Psoas muscle (tissue), 8 donors: ENCODE data around the gene PIGV. TPM values are rescaled to one million over a fixed set of nuclear protein-coding genes. Genes with fewer than 3 reads are reported as not detected.

Source experiments
- ATAC-seq, 4 donors: fragments of 200-7000 bp; cut with Tn5 transposase; one replicate each; pipeline ENCODE4 v1.9.1; 2020; ENCODE audit warnings: moderate library complexity in 3 of 4, mild to moderate bottlenecking in 2 of 4
- DNase-seq, 2 donors: peaks; one replicate each; pipeline ENCODE4 v3.0.0-alpha.2; 2020
- H3K27ac ChIP-seq: fragments of 200-600 bp; one replicate; pipeline ENCODE4 v1.8.0; 2022
- H3K27me3 ChIP-seq, 3 donors: fragments of 200-600 bp in 1 of 3; one replicate each; pipeline versions ENCODE4 v1.6.1 to v1.8.0; 2013 to 2022; ENCODE audit warnings: low read length in 2 of 3, mild to moderate bottlenecking in 2 of 3, moderate library complexity in 1 of 3; ENCODE audit not compliant: insufficient read depth in 3 of 3
- H3K36me3 ChIP-seq, 2 donors: fragments of 200-600 bp in 1 of 2; one replicate each; pipeline versions ENCODE4 v1.6.1 to v1.8.0; 2013 to 2022; ENCODE audit warnings: low read depth in 1 of 2, mild to moderate bottlenecking in 1 of 2, moderate library complexity in 1 of 2; ENCODE audit not compliant: insufficient read depth in 1 of 2
- H3K4me1 ChIP-seq: fragments of 200-600 bp; one replicate; pipeline ENCODE4 v1.8.0; 2022
- H3K4me3 ChIP-seq: fragments of 200-600 bp; one replicate; pipeline ENCODE4 v1.8.0; 2022; ENCODE audit warnings: mild to moderate bottlenecking
- H3K9me3 ChIP-seq: fragments of 200-600 bp; one replicate; pipeline ENCODE4 v1.8.0; 2022
- CTCF ChIP-seq: fragments of 200-600 bp; IDR thresholded peaks from one replicate; pipeline ENCODE4 v1.8.0; 2022; ENCODE audit warnings: antibody characterized with exemption
- WGBS, 3 donors: extraction: QIAGEN DNeasy Blood & Tissue Kit; methylation state at CpG; one replicate each; pipeline versions ENCODE4 v1.1.6 to v1.1.7; 2013; 5-methylcytosine and 5-hydroxymethylcytosine counted together
- intact Hi-C, 2 donors: fragments of 100-400 bp; cut with DNase I; formaldehyde crosslinking; loops; one replicate each; pipeline versions ENCODE4 v1.11.0 to v1.14.2; 2022
- polyA plus RNA-seq, 3 donors: library from polyadenylated mRNA; stranded (reverse); fragments of 200-250 nt; gene quantifications; one replicate each; pipeline ENCODE4 v1.2.3, GENCODE V29; 2013
- total RNA-seq, 4 donors: library from RNA; stranded (reverse); fragmentation: NEBNext Ultra II Directional in 2 of 4; extraction: Animal tissue kit (Norgen Biotek cat#: 25700) in 2 of 4; gene quantifications; one replicate each; pipeline versions ENCODE4 v1.2.1 to v1.2.4, GENCODE V29; 2021 to 2023
- donor health status: healthy with polysubstance abuse.
- donor health status: DM: no; HTN: no; CAD: no; lungs with moderate emphysema.
- donor health status: Bipolar disorder and iron deficiency.
- donor health status: healthy.
- donor health status: DM: yes; HTN: yes; CAD: no.
- donor health status: DM: no; HTN: no; CAD: no.
- donor health status: DM: no; HTN: no; CAD: no.
- donor health status: DM: yes; HTN: yes; CAD: no.

PIGV gene
- total and polyA plus RNA-seq, 7 donors: 2.5 to 7.4 (median 5.1) TPM

- Histone ChIP-seq H3K36me3 (peaks cover 0 to 45% of the 10 kb centered on the region in 2 donors), H3K4me3 (no peak overlapping the region), H3K27ac (no peak overlapping the region), H3K27me3 (no peaks in the 10 kb centered on the region), H3K9me3 (no peaks in the 10 kb centered on the region), H3K4me1 (peaks cover 64% of the 10 kb centered on the region)
- TF ChIP-seq CTCF: no peak
- WGBS, 3 donors: 89 to 93% (median 92%) methylated on average over 1 of the region's 1 CpG
- ATAC-seq (no peak), DNase-seq (no peak)
- intact Hi-C loops: no loop called here
Measured at GRCh38 chr1:26748351-26748750, 39.4 kb upstream of the PIGV start.

- ATAC-seq: no peak
- Histone ChIP-seq H3K36me3 (peaks cover 0 to 45% of the 10 kb centered on the region in 2 donors), H3K27ac (no peak overlapping the region), H3K4me1 (peaks cover 72% of the 10 kb centered on the region), H3K4me3 (no peak overlapping the region), H3K27me3 (no peaks in the 10 kb centered on the region), H3K9me3 (no peaks in the 10 kb centered on the region)
- no peak for TF ChIP-seq CTCF
- intact Hi-C loops: no loop called here
- 57 to 72% (median 72%) methylated on average over 5 of the region's 5 CpGs for WGBS, 3 donors
- no peak for DNase-seq
Measured at GRCh38 chr1:26749458-26749857, 38.3 kb upstream of the PIGV start.

- intact Hi-C loops: no loop called here
- Histone ChIP-seq H3K27me3 (no peaks in the 10 kb centered on the region), H3K27ac (no peak overlapping the region), H3K36me3 (peaks cover 0 to 42% of the 10 kb centered on the region in 2 donors), H3K4me1 (peaks cover 71% of the 10 kb centered on the region), H3K4me3 (no peak overlapping the region), H3K9me3 (no peaks in the 10 kb centered on the region)
- DNase-seq (no peak), ATAC-seq (no peak)
- WGBS, 3 donors: 80 to 90% (median 83%) methylated on average over 1 of the region's 1 CpG
- no peak for TF ChIP-seq CTCF
Measured at GRCh38 chr1:26750428-26750827, 37.3 kb upstream of the PIGV start.

- no peak overlapping the region for H3K4me3 ChIP-seq
- peaks cover 62% of the 10 kb centered on the region for H3K4me1 ChIP-seq
- no peaks in the 10 kb centered on the region for H3K9me3 ChIP-seq
- peaks cover 0 to 39% of the 10 kb centered on the region in 2 donors for H3K36me3 ChIP-seq
- H3K27ac ChIP-seq: peak overlapping the region; percentile 56
- DNase-seq (no peak), ATAC-seq (no peak)
- intact Hi-C loops: no loop called here
- no peak for TF ChIP-seq CTCF
- 79 to 83% (median 81%) methylated on average over 4 of the region's 4 CpGs for WGBS, 3 donors
- H3K27me3 ChIP-seq: no peaks in the 10 kb centered on the region
Measured at GRCh38 chr1:26752519-26752918, 35.2 kb upstream of the PIGV start.
